GM23338 (cell line): ENCODE measurements around the gene SLC2A8. TPM values are rescaled to one million over a fixed set of nuclear protein-coding genes. Genes with fewer than 3 reads are reported as not detected.

ENCODE experiments used
- ATAC-seq: fragments of 200-7000 bp; cut with Tn5 transposase; 3 replicates; pipeline ENCODE4 v1.9.1; 2020
- DNase-seq: peaks from one replicate; pipeline ENCODE4 v3.0.0-alpha.2; 2015; ENCODE audit warnings: low spot score
- H2AFZ ChIP-seq: fragments of 200-600 bp; sonication (generic); 2 replicates; pipeline ENCODE4 v1.8.0; 2016; ENCODE audit warnings: antibody characterized with exemption, mild to moderate bottlenecking, moderate library complexity
- H3F3A ChIP-seq: fragments of 200-600 bp; sonication (generic); replicated peaks from 2 replicates; pipeline ENCODE4 v1.8.0; 2017; ENCODE audit warnings: antibody characterized with exemption, mixed run types, low read depth
- H3K27ac ChIP-seq: fragments of 200-600 bp; sonication (generic); 2 replicates; pipeline ENCODE4 v1.6.1; 2016; ENCODE audit warnings: low read depth
- H3K27me3 ChIP-seq: fragments of 200-600 bp; sonication (generic); 2 replicates; pipeline ENCODE4 v1.8.0; 2016; ENCODE audit warnings: mild to moderate bottlenecking, mixed run types, moderate library complexity; ENCODE audit not compliant: insufficient read depth
- H3K36me3 ChIP-seq: fragments of 200-600 bp; sonication (generic); 2 replicates; pipeline ENCODE4 v1.8.0; 2016; ENCODE audit warnings: mild to moderate bottlenecking; ENCODE audit not compliant: insufficient read depth
- H3K4me1 ChIP-seq: fragments of 200-600 bp; sonication (generic); 2 replicates; pipeline ENCODE4 v1.8.0; 2016; ENCODE audit warnings: mild to moderate bottlenecking, moderate library complexity; ENCODE audit not compliant: insufficient read depth
- H3K4me2 ChIP-seq: fragments of 200-600 bp; sonication (generic); 2 replicates; pipeline ENCODE4 v1.7.1; 2017; ENCODE audit warnings: mixed run types
- H3K4me3 ChIP-seq: fragments of 200-600 bp; sonication (generic); 2 replicates; pipeline ENCODE4 v1.6.1; 2016; ENCODE audit warnings: mixed run types
- H3K79me2 ChIP-seq: fragments of 200-600 bp; sonication (generic); replicated peaks from 2 replicates; pipeline ENCODE4 v1.8.0; 2017; ENCODE audit warnings: mild to moderate bottlenecking; ENCODE audit not compliant: insufficient read depth
- H3K9me2 ChIP-seq: fragments of 200-600 bp; sonication (generic); 2 replicates; pipeline ENCODE4 v1.8.0; 2017; ENCODE audit not compliant: insufficient read depth
- H4K20me1 ChIP-seq: fragments of 200-600 bp; sonication (generic); replicated peaks from 2 replicates; pipeline ENCODE4 v1.8.0; 2017; ENCODE audit warnings: mild to moderate bottlenecking; ENCODE audit not compliant: insufficient read depth
- H3K27ac Mint-ChIP-seq: 2 replicates; pipeline ENCODE4 v1.8.0; 2020; ENCODE audit warnings: inconsistent platforms, mild to moderate bottlenecking, moderate library complexity, mixed read lengths
- H3K27me3 Mint-ChIP-seq: 3 replicates; pipeline ENCODE4 v1.8.0; 2022; ENCODE audit warnings: low read depth, mild to moderate bottlenecking, moderate library complexity, mixed read lengths, inconsistent platforms; ENCODE audit not compliant: insufficient read depth, poor library complexity
- H3K36me3 Mint-ChIP-seq: 3 replicates; pipeline ENCODE4 v1.8.0; 2021; ENCODE audit warnings: low read depth, mild to moderate bottlenecking, inconsistent platforms, moderate library complexity, mixed read lengths
- H3K4me1 Mint-ChIP-seq: 3 replicates; pipeline ENCODE4 v1.8.0; 2020; ENCODE audit warnings: mild to moderate bottlenecking, inconsistent platforms, mixed read lengths
- H3K4me3 Mint-ChIP-seq: 3 replicates; pipeline ENCODE4 v1.8.0; 2021; ENCODE audit warnings: moderate library complexity, mild to moderate bottlenecking, inconsistent platforms, mixed read lengths
- H3K9me3 Mint-ChIP-seq: 3 replicates; pipeline ENCODE4 v1.8.0; 2020; ENCODE audit warnings: moderate library complexity, mild to moderate bottlenecking, inconsistent platforms, mixed read lengths
- CTCF ChIP-seq, 2 experiments: fragments of 200-600 bp in 1 of 2; sonication (generic) in 1 of 2; conservative IDR thresholded peaks; 2 replicates each; pipeline versions ENCODE4 v1.5.1 to v1.6.1; 2016 to 2017; ENCODE audit warnings: antibody characterized with exemption in 2 of 2, low read depth in 2 of 2, mild to moderate bottlenecking in 2 of 2, moderate library complexity in 1 of 2
- EZH2 ChIP-seq: fragments of 200-600 bp; sonication (generic); IDR thresholded peaks from one replicate; pipeline ENCODE4 v1.8.0; 2017; ENCODE audit warnings: antibody characterized with exemption, mild to moderate bottlenecking, low read depth; ENCODE audit not compliant: unreplicated experiment
- EZH2phosphoT487 ChIP-seq: fragments of 200-600 bp; sonication (generic); IDR thresholded peaks from one replicate; pipeline ENCODE4 v1.8.1; 2018; ENCODE audit warnings: antibody characterized with exemption; ENCODE audit not compliant: unreplicated experiment
- JUNB ChIP-seq: IDR thresholded peaks from one replicate; pipeline ENCODE4 v1.6.1; 2016; ENCODE audit warnings: antibody characterized with exemption; ENCODE audit not compliant: unreplicated experiment
- NANOG ChIP-seq: IDR thresholded peaks from 2 replicates; pipeline ENCODE4 v1.6.1; 2016; ENCODE audit warnings: antibody characterized with exemption, borderline replicate concordance
- REST ChIP-seq: IDR thresholded peaks from one replicate; pipeline ENCODE4 v1.6.1; 2018; ENCODE audit warnings: antibody characterized with exemption; ENCODE audit not compliant: unreplicated experiment
- STAT1 ChIP-seq: IDR thresholded peaks from one replicate; pipeline ENCODE4 v1.6.1; 2016; ENCODE audit warnings: antibody characterized with exemption; ENCODE audit not compliant: unreplicated experiment
- ZNF114 ChIP-seq: fragments of 250-450 bp; sonication (Bioruptor Pico); IDR thresholded peaks from 2 replicates; pipeline ENCODE4 v1.5.0; 2020; ENCODE audit warnings: mild to moderate bottlenecking, moderate library complexity
- ZNF331 ChIP-seq: fragments of 250-450 bp; sonication (Bioruptor Pico); IDR thresholded peaks from 2 replicates; pipeline ENCODE4 v1.5.0; 2020; ENCODE audit warnings: low read depth, mild to moderate bottlenecking, moderate library complexity
- polyA plus RNA-seq: library from polyadenylated mRNA; unstranded; fragments of >200 nt; fragmentation: Nextera tagmentation; extraction: Ambion mirVana; gene quantifications from 2 replicates; pipeline ENCODE4 v1.2.1, GENCODE V29; 2016
- total RNA-seq: library from RNA; depleted of rRNA; stranded (reverse); fragments of >200 nt; shearing (Covaris generic); gene quantifications from 2 replicates; pipeline ENCODE4 v1.2.3, GENCODE V29; 2014
- TF ChIP-seq, protein P1 (sequence below): IDR thresholded peaks from 2 replicates; pipeline ENCODE4 v1.6.1; 2016; ENCODE audit warnings: antibody characterized with exemption

The SLC2A8 gene
- total and polyA plus RNA-seq, 2 experiments from 2014 or later: 16.3 to 34.1 TPM

GRCh38 chr9:127405344-127406125 is 8.6 kb downstream of the SLC2A8 start (continued):
- no peak for TF ChIP-seq REST
- no peak for TF ChIP-seq CTCF (conservative IDR thresholded peaks at IDR 0.05; ENCODE audit: low read depth in 2 of 2)
- no peak for TF ChIP-seq ZNF331 (CRISPR knock-in tag)
- TF ChIP-seq, protein P1, sequence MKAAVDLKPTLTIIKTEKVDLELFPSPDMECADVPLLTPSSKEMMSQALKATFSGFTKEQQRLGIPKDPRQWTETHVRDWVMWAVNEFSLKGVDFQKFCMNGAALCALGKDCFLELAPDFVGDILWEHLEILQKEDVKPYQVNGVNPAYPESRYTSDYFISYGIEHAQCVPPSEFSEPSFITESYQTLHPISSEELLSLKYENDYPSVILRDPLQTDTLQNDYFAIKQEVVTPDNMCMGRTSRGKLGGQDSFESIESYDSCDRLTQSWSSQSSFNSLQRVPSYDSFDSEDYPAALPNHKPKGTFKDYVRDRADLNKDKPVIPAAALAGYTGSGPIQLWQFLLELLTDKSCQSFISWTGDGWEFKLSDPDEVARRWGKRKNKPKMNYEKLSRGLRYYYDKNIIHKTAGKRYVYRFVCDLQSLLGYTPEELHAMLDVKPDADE: no peak
- no peak for TF ChIP-seq NANOG
- TF ChIP-seq EZH2: no peak
- no peak for TF ChIP-seq EZH2phosphoT487

- peaks cover 5% of the 10 kb centered on the region for H3K36me3 Mint-ChIP-seq
- H3K4me1 Mint-ChIP-seq: peaks cover 3% of the 10 kb centered on the region; the same call in 2 of the 3 replicates
- no peak overlapping the region for H3K27ac Mint-ChIP-seq
- Histone ChIP-seq H2AFZ (no peak overlapping the region), H3F3A (no peaks in the 10 kb centered on the region), H3K4me1 (no peaks in the 10 kb centered on the region), H3K27ac (peak overlapping the region; percentile 69; the same call in 1 of the 2 replicates), H3K4me2 (no peak overlapping the region), H3K27me3 (no peaks in the 10 kb centered on the region), H3K9me2 (no peaks in the 10 kb centered on the region), H3K4me3 (no peak overlapping the region), H3K36me3 (no peaks in the 10 kb centered on the region), H4K20me1 (no peaks in the 10 kb centered on the region), H3K79me2 (no peaks in the 10 kb centered on the region)
- no peak for DNase-seq
- no peaks in the 10 kb centered on the region for H3K9me3 Mint-ChIP-seq
- no peak overlapping the region for H3K4me3 Mint-ChIP-seq
- no peak for ATAC-seq
- H3K27me3 Mint-ChIP-seq: peaks cover 9% of the 10 kb centered on the region
- TF ChIP-seq REST (no peak), CTCF (conservative IDR thresholded peaks at IDR 0.05; ENCODE audit: low read depth in 2 of 2) (no peak), EZH2 (no peak), JUNB (no peak), ZNF114 (CRISPR knock-in tag) (no peak), ZNF331 (CRISPR knock-in tag) (no peak), STAT1 (no peak)
- TF ChIP-seq, protein P1: no peak
These were observed 10.0 kb downstream of the SLC2A8 start for GRCh38 chr9:127406799-127407491.
